Measurements from ENCODE around the gene PWWP2B. TPM values are rescaled to one million over a fixed set of nuclear protein-coding genes. Genes with fewer than 3 reads are reported as not detected.

The PWWP2B gene
- total and polyA plus RNA-seq, 10 of the 15 experiments (the other 5 are each of a cell fraction or from before 2014, with no cell fraction given): 0.04 to 0.87 (median 0.35) TPM; not detected in 4

- in situ Hi-C loops (cut with MboI) (no loop called here), intact Hi-C loops (cut with micrococcal nuclease; ENCODE audit: unreplicated experiment) (no loop called here)
- H3K4me3 ChIP-seq: no peak overlapping the region
- H3K9ac ChIP-seq (ENCODE audit: control insufficient read depth, insufficient read depth, low read length): no peak overlapping the region
- FAIRE-seq (no peak), ATAC-seq (no peak), DNase-seq (ENCODE audit: low read depth, low spot score) (no peak)
- H4K20me1 ChIP-seq (ENCODE audit: control insufficient read depth, insufficient read depth): no peaks in the 10 kb centered on the region
- H3K27me3 ChIP-seq (replicated peaks in 1 of 2; ENCODE audit: control insufficient read depth in 2 of 2, insufficient read depth in 2 of 2, low read length in 1 of 2): no peaks in the 10 kb centered on the region
- H3K9me3 ChIP-seq (replicated peaks; ENCODE audit: control insufficient read depth, insufficient read depth, low read length): no peaks in the 10 kb centered on the region
- BruUV-seq (replicated peaks): no TSS peak
- no peaks in the 10 kb centered on the region for H3K36me3 ChIP-seq (ENCODE audit: control insufficient read depth in 2 of 2, insufficient read depth in 2 of 2, low read length in 1 of 2)
- ChIA-PET POLR2A (no interaction called here), SMC1A (ENCODE audit: uncharacterized antibody, unreplicated experiment) (no interaction called here), CTCF (interaction anchor here (0.6 kb wide), 1 partner anchor 169 kb away, joined by 3 read pairs; no protein-coding TSS in a partner anchor), RAD21 (ENCODE audit: unreplicated experiment) (no interaction called here)
- TF ChIP-seq BHLHE40 (IDR thresholded peaks at IDR 0.05; ENCODE audit: borderline replicate concordance in 1 of 2, low read depth in 2 of 2, low read length in 1 of 2): no peak
- no peak overlapping the region for H2AFZ ChIP-seq (ENCODE audit: control insufficient read depth, low read depth, low read length)
- H3K27ac ChIP-seq (ENCODE audit: control insufficient read depth, insufficient read depth): no peak overlapping the region
- no peak overlapping the region for H3K4me2 ChIP-seq (ENCODE audit: control insufficient read depth, insufficient read depth)
- 25% methylated on average over 17 of the region's 20 CpGs for WGBS (ENCODE audit: insufficient coverage, insufficient replicate concordance, low lambda C conversion rate, missing lambda C conversion rate)
- H3K4me1 ChIP-seq (ENCODE audit: control insufficient read depth, insufficient read depth, low read length): peaks cover 8% of the 10 kb centered on the region; the same call in 1 of the 2 replicates
- H3K79me2 ChIP-seq (ENCODE audit: control insufficient read depth, insufficient read depth, low read length): no peaks in the 10 kb centered on the region
Measured at GRCh38 chr10:132401401-132402118, 4.6 kb downstream of the PWWP2B start.

- in situ Hi-C loops (cut with MboI) (no loop called here), intact Hi-C loops (cut with micrococcal nuclease; ENCODE audit: unreplicated experiment) (no loop called here)
- 54% methylated on average over 21 of the region's 24 CpGs for WGBS (ENCODE audit: insufficient coverage, insufficient replicate concordance, low lambda C conversion rate, missing lambda C conversion rate)
- TF ChIP-seq SREBF2 (IDR thresholded peaks at IDR 0.05; ENCODE audit: low read length): no peak
- no peak for TF ChIP-seq ZNF687 (IDR thresholded peaks at IDR 0.05)
- TF ChIP-seq POU2F2 (IDR thresholded peaks at IDR 0.05; ENCODE audit: borderline replicate concordance, low read depth, low read length): no peak
- no peak for TF ChIP-seq RELB (IDR thresholded peaks at IDR 0.05; ENCODE audit: low read depth)
- TF ChIP-seq CREB1 (IDR thresholded peaks at IDR 0.05; ENCODE audit: low read depth): no peak
- TF ChIP-seq MTA2 (IDR thresholded peaks at IDR 0.05; ENCODE audit: low read depth): no peak
- no peak for TF ChIP-seq RBBP5 (conservative IDR thresholded peaks at IDR 0.05)
- BruUV-seq (replicated peaks): no TSS peak
- Histone ChIP-seq H3K9me3 (replicated peaks; ENCODE audit: control insufficient read depth, insufficient read depth, low read length) (no peaks in the 10 kb centered on the region), H3K79me2 (ENCODE audit: control insufficient read depth, insufficient read depth, low read length) (no peaks in the 10 kb centered on the region), H3K9ac (ENCODE audit: control insufficient read depth, insufficient read depth, low read length) (no peak overlapping the region), H3K27ac (ENCODE audit: control insufficient read depth, insufficient read depth) (no peak overlapping the region), H3K27me3 (replicated peaks in 1 of 2; ENCODE audit: control insufficient read depth in 2 of 2, insufficient read depth in 2 of 2, low read length in 1 of 2) (no peaks in the 10 kb centered on the region), H3K4me2 (ENCODE audit: control insufficient read depth, insufficient read depth) (no peak overlapping the region), H2AFZ (ENCODE audit: control insufficient read depth, low read depth, low read length) (no peak overlapping the region), H3K36me3 (ENCODE audit: control insufficient read depth in 2 of 2, insufficient read depth in 2 of 2, low read length in 1 of 2) (no peaks in the 10 kb centered on the region), H3K4me3 (no peak overlapping the region), H3K4me1 (ENCODE audit: control insufficient read depth, insufficient read depth, low read length) (peaks cover 4% of the 10 kb centered on the region; the same call in 1 of the 2 replicates), H4K20me1 (ENCODE audit: control insufficient read depth, insufficient read depth) (no peaks in the 10 kb centered on the region)
- ChIA-PET RAD21 (ENCODE audit: unreplicated experiment) (no interaction called here), CTCF (no interaction called here), POLR2A (no interaction called here), SMC1A (ENCODE audit: uncharacterized antibody, unreplicated experiment) (no interaction called here)
- ATAC-seq (no peak), FAIRE-seq (no peak), DNase-seq (ENCODE audit: low read depth, low spot score) (no peak)
Measured at GRCh38 chr10:132402781-132403241, 5.8 kb downstream of the PWWP2B start.
